Hepatocyte (in vitro differentiated cells): Measurements from ENCODE around the gene LDAH. TPM values are rescaled to one million over a fixed set of nuclear protein-coding genes. Genes with fewer than 3 reads are reported as not detected.

Experiments
- DNase-seq: peaks from one replicate; pipeline ENCODE4 v3.0.0-alpha.2; 2016; ENCODE audit warnings: low spot score
- H2AFZ ChIP-seq: fragments of 200-600 bp; sonication (generic); 2 replicates; pipeline ENCODE4 v1.6.0; 2016; ENCODE audit warnings: antibody characterized with exemption, mild to moderate bottlenecking
- H3K27ac ChIP-seq: fragments of 200-600 bp; sonication (generic); 2 replicates; pipeline ENCODE4 v1.5.1; 2016; ENCODE audit warnings: mild to moderate bottlenecking
- H3K27me3 ChIP-seq: fragments of 200-600 bp; sonication (generic); 2 replicates; pipeline ENCODE4 v1.6.1; 2016
- H3K36me3 ChIP-seq: fragments of 200-600 bp; sonication (generic); replicated peaks from 2 replicates; pipeline ENCODE4 v1.5.1; 2016; ENCODE audit warnings: low read depth; ENCODE audit not compliant: insufficient read depth
- H3K4me1 ChIP-seq: fragments of 200-600 bp; sonication (generic); 2 replicates; pipeline ENCODE4 v1.5.1; 2016; ENCODE audit warnings: mild to moderate bottlenecking, moderate library complexity; ENCODE audit not compliant: insufficient read depth
- H3K4me2 ChIP-seq: fragments of 200-600 bp; sonication (generic); 2 replicates; pipeline ENCODE4 v1.6.0; 2016
- H3K4me3 ChIP-seq: fragments of 200-600 bp; sonication (generic); 2 replicates; pipeline ENCODE4 v1.5.1; 2016; ENCODE audit warnings: mild to moderate bottlenecking
- H3K79me2 ChIP-seq: fragments of 200-600 bp; sonication (generic); 2 replicates; pipeline ENCODE4 v1.6.0; 2017; ENCODE audit warnings: mild to moderate bottlenecking
- H3K9me2 ChIP-seq: fragments of 200-600 bp; sonication (generic); replicated peaks from 2 replicates; pipeline ENCODE4 v1.6.0; 2017; ENCODE audit warnings: mild to moderate bottlenecking; ENCODE audit not compliant: insufficient read depth
- H3K9me3 ChIP-seq: fragments of 200-600 bp; sonication (generic); 2 replicates; pipeline ENCODE4 v1.5.1; 2016; ENCODE audit warnings: low read depth, mild to moderate bottlenecking
- H4K20me1 ChIP-seq: fragments of 200-600 bp; sonication (generic); 2 replicates; pipeline ENCODE4 v1.6.0; 2016; ENCODE audit warnings: mild to moderate bottlenecking; ENCODE audit not compliant: insufficient read depth, poor library complexity, severe bottlenecking
- EZH2 ChIP-seq: fragments of 200-600 bp; sonication (generic); IDR thresholded peaks from 2 replicates; pipeline ENCODE4 v1.6.1; 2016; ENCODE audit warnings: antibody characterized with exemption, mild to moderate bottlenecking, borderline replicate concordance
- EZH2phosphoT487 ChIP-seq: fragments of 200-600 bp; sonication (generic); IDR thresholded peaks from one replicate; pipeline ENCODE4 v1.6.1; 2018; ENCODE audit warnings: antibody characterized with exemption, mild to moderate bottlenecking, low read depth, moderate library complexity; ENCODE audit not compliant: unreplicated experiment, severe bottlenecking
- WGBS: methylation state at CpG from one replicate; pipeline ENCODE4 v1.1.6; 2016; ENCODE audit warnings: low lambda C conversion rate; ENCODE audit errors: missing lambda C conversion rate; 5-methylcytosine and 5-hydroxymethylcytosine counted together
- polyA plus RNA-seq: library from polyadenylated mRNA; unstranded; fragments of >200 nt; fragmentation: Nextera tagmentation; extraction: Ambion mirVana; gene quantifications from 2 replicates; pipeline ENCODE4 v1.2.1, GENCODE V29; 2016
- total RNA-seq: library from RNA; depleted of rRNA; stranded (reverse); fragments of >200 nt; gene quantifications from 2 replicates; pipeline ENCODE4 v1.2.3, GENCODE V29; 2014
- TF ChIP-seq, protein P1 (sequence below): fragments of 200-600 bp; sonication (generic); IDR thresholded peaks from 2 replicates; pipeline ENCODE4 v1.5.1; 2016; ENCODE audit warnings: antibody characterized with exemption, mild to moderate bottlenecking; ENCODE audit not compliant: poor library complexity

Gene LDAH
- total and polyA plus RNA-seq, 2 experiments from 2014 or later, result 15.2 to 27.8 TPM

DNA sequence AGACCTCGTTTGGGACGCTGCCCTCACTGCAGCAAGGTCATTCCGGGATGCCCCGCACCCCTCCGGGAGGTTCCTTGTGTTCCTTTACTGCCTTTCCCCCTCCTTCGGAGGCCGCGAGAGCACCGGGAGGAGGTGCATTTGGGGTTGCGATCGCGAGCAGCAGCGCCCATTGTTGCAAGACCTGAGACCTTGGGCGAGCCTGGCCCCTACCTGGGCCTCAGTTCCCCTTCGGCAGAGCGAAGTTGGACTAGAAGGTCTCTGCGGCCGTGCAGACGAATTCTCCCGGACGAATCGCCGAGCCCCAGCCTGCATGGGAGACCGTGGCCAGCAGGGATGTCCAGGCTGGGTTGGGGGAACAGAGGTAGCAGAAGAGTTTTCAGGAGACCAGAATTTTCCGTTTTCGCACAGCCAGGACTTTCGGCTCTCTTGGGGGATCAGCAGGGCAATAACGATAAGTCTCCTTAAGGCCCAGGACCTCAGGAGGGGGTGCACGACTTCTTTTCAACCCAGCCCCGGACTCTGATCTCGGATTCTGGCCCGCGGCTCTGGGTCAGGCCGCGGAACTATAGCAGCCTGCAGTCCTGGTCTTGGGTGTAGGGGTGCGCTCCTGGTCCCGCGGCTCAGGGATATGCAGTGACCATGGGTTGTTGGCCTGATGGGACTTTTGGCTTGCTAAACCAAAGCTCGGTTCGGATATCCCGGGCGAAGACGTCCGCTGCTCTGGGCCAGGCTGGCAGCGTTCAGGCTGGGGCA lies 153.2 kb downstream of the LDAH start:
- Histone ChIP-seq H3K27me3 (peaks cover 91% of the 10 kb centered on the region), H4K20me1 (no peaks in the 10 kb centered on the region), H3K9me2 (no peaks in the 10 kb centered on the region), H3K36me3 (no peaks in the 10 kb centered on the region), H3K4me1 (peaks cover 19% of the 10 kb centered on the region), H3K9me3 (no peaks in the 10 kb centered on the region), H3K27ac (no peak overlapping the region), H3K4me2 (peak overlapping the region; percentile 66), H2AFZ (peak overlapping the region; percentile 49), H3K79me2 (no peaks in the 10 kb centered on the region), H3K4me3 (no peak overlapping the region)
- DNase-seq, result no peak
- TF ChIP-seq, protein P1, sequence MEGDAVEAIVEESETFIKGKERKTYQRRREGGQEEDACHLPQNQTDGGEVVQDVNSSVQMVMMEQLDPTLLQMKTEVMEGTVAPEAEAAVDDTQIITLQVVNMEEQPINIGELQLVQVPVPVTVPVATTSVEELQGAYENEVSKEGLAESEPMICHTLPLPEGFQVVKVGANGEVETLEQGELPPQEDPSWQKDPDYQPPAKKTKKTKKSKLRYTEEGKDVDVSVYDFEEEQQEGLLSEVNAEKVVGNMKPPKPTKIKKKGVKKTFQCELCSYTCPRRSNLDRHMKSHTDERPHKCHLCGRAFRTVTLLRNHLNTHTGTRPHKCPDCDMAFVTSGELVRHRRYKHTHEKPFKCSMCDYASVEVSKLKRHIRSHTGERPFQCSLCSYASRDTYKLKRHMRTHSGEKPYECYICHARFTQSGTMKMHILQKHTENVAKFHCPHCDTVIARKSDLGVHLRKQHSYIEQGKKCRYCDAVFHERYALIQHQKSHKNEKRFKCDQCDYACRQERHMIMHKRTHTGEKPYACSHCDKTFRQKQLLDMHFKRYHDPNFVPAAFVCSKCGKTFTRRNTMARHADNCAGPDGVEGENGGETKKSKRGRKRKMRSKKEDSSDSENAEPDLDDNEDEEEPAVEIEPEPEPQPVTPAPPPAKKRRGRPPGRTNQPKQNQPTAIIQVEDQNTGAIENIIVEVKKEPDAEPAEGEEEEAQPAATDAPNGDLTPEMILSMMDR, result no peak
- TF ChIP-seq EZH2 (no peak), EZH2phosphoT487 (no peak)
- WGBS, result 17% methylated on average over 38 of the region's 45 CpGs

GRCh38 chr2:20668871-20669475 lies 153.9 kb downstream of the LDAH start:
- Histone ChIP-seq H3K4me2 (peak overlapping the region; percentile 66), H4K20me1 (no peaks in the 10 kb centered on the region), H2AFZ (no peak overlapping the region), H3K36me3 (no peaks in the 10 kb centered on the region), H3K4me1 (peaks cover 19% of the 10 kb centered on the region), H3K4me3 (no peak overlapping the region), H3K79me2 (no peaks in the 10 kb centered on the region), H3K9me3 (no peaks in the 10 kb centered on the region), H3K27me3 (peaks cover 95% of the 10 kb centered on the region), H3K9me2 (no peaks in the 10 kb centered on the region), H3K27ac (no peak overlapping the region)
- WGBS, result 50% methylated on average over 8 of the region's 8 CpGs
- no peak for DNase-seq
- TF ChIP-seq EZH2phosphoT487 (no peak), EZH2 (no peak)
- TF ChIP-seq, protein P1, result no peak

GRCh38 chr2:20668451-20668850 lies 154.4 kb downstream of the LDAH start:
- peaks cover 19% of the 10 kb centered on the region for H3K4me1 ChIP-seq
- H3K27me3 ChIP-seq, result peaks cover 95% of the 10 kb centered on the region
- no peak overlapping the region for H3K27ac ChIP-seq
- H3K4me2 ChIP-seq, result no peak overlapping the region
- no peaks in the 10 kb centered on the region for H3K36me3 ChIP-seq
- no peak overlapping the region for H2AFZ ChIP-seq
- no peak for DNase-seq
- no peaks in the 10 kb centered on the region for H3K9me2 ChIP-seq
- H4K20me1 ChIP-seq, result no peaks in the 10 kb centered on the region
- H3K79me2 ChIP-seq, result no peaks in the 10 kb centered on the region
- TF ChIP-seq, protein P1, result no peak
- TF ChIP-seq EZH2 (no peak), EZH2phosphoT487 (no peak)
- 89% methylated on average over 6 of the region's 6 CpGs for WGBS
- H3K4me3 ChIP-seq, result no peak overlapping the region
- H3K9me3 ChIP-seq, result no peaks in the 10 kb centered on the region
